ENCODE data around the gene AIP. TPM values are rescaled to one million over a fixed set of nuclear protein-coding genes. Genes with fewer than 3 reads are reported as not detected.

Gene AIP
- total and polyA plus RNA-seq, 2 donors (not counting 3 experiments of a cell fraction or from before 2014, with no cell fraction given): 46.3 to 114 TPM

DNA sequence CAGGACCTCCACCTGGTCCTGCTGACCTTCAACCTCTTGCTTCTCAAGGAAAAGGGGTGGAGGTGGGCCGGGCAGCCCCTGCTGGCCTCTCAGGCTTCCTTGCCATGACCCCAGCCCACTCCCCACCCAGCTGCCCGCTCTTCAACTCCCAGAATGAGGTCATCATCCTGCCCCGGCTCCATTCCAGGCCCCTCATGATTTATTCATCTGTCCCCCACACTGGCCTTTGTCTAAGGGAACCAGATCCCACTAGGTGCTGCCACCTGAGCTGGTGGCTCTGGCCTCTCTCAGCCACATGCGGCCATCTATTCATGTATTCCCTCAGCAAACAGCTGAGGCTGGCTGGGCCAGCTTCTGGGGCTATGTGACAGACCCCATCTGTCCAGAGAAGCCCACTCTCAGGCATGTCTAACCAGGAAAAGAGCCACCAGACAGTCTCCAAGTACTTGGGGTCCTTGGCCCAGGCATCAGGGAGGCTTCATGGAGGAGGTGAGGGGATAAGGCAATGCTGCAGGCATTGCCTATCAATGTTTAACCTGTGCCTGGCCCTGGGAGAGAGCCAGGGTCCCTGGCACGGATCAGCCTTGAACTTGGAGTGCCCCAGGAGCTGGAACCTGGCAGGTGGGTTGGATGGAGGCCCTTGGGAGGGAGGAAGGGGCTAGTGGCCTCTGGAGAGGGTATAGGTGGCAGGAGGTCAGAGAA, 42.6 kb downstream of the AIP start:
- ChIA-PET CTCF (no interaction called here), POLR2A (no interaction called here)
- no peak overlapping the region for H3K4me3 ChIP-seq (replicated peaks in 1 of 3; ENCODE audit: insufficient read depth in 1 of 3, low read depth in 1 of 3, low read length in 3 of 3)
- peaks cover 0 to 2% of the 10 kb centered on the region in 2 experiments for H3K27me3 ChIP-seq (ENCODE audit: control insufficient read depth in 2 of 2, insufficient read depth in 2 of 2, low read length in 2 of 2)
- H3K4me2 ChIP-seq (ENCODE audit: insufficient read depth, low read length): no peak overlapping the region
- no peaks in the 10 kb centered on the region for H3K4me1 ChIP-seq (ENCODE audit: control insufficient read depth, extremely low read depth, insufficient read depth, low read length)
- no peak for TF ChIP-seq EZH2 (IDR thresholded peaks at IDR 0.05; ENCODE audit: borderline replicate concordance, low read depth, low read length, severe bottlenecking)
- TF ChIP-seq POLR2AphosphoS5 (IDR thresholded peaks at IDR 0.05; ENCODE audit: insufficient read depth, low read depth, low read length): no peak
- TF ChIP-seq, protein P1, sequence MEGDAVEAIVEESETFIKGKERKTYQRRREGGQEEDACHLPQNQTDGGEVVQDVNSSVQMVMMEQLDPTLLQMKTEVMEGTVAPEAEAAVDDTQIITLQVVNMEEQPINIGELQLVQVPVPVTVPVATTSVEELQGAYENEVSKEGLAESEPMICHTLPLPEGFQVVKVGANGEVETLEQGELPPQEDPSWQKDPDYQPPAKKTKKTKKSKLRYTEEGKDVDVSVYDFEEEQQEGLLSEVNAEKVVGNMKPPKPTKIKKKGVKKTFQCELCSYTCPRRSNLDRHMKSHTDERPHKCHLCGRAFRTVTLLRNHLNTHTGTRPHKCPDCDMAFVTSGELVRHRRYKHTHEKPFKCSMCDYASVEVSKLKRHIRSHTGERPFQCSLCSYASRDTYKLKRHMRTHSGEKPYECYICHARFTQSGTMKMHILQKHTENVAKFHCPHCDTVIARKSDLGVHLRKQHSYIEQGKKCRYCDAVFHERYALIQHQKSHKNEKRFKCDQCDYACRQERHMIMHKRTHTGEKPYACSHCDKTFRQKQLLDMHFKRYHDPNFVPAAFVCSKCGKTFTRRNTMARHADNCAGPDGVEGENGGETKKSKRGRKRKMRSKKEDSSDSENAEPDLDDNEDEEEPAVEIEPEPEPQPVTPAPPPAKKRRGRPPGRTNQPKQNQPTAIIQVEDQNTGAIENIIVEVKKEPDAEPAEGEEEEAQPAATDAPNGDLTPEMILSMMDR (IDR thresholded peaks at IDR 0.05; ENCODE audit: extremely low read depth in 1 of 2, insufficient read depth in 1 of 2, low read depth in 1 of 2, low read length in 2 of 2): no peak
- TF ChIP-seq, protein P2, sequence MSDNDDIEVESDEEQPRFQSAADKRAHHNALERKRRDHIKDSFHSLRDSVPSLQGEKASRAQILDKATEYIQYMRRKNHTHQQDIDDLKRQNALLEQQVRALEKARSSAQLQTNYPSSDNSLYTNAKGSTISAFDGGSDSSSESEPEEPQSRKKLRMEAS (IDR thresholded peaks at IDR 0.05; ENCODE audit: insufficient read depth, insufficient read length): no peak
- TF ChIP-seq MYC (IDR thresholded peaks at IDR 0.05; ENCODE audit: low read depth, low read length): no peak
- TF ChIP-seq FOS (IDR thresholded peaks at IDR 0.05; ENCODE audit: borderline replicate concordance, insufficient read depth, low read length): no peak
- no peak for TF ChIP-seq JUN (IDR thresholded peaks at IDR 0.05; ENCODE audit: borderline replicate concordance, insufficient read depth, insufficient read length, low read depth)
- no peak for TF ChIP-seq POLR2A (IDR thresholded peaks at IDR 0.05; ENCODE audit: low read depth, low read length)
- no peak for TF ChIP-seq GATA2 (IDR thresholded peaks at IDR 0.05; ENCODE audit: insufficient read depth, insufficient read length, low read depth, low read length)
- BruUV-seq (replicated peaks): no TSS peak
- no peaks in the 10 kb centered on the region for H3K36me3 ChIP-seq (ENCODE audit: control insufficient read depth in 2 of 2, extremely low read depth in 1 of 2, insufficient read depth in 2 of 2, low read length in 2 of 2)
- dilution Hi-C loops (cut with MboI; ENCODE audit: extremely low pct_ligation_motif_present, low sequenced_read_pairs) (no loop called here), intact Hi-C loops (cut with micrococcal nuclease) (no loop called here)
- H2AFZ ChIP-seq (ENCODE audit: low read depth, low read length): no peak overlapping the region
- no peaks in the 10 kb centered on the region for H4K20me1 ChIP-seq (replicated peaks; ENCODE audit: control insufficient read depth, extremely low read depth, insufficient read depth, low read length)
- DNase-seq (ENCODE audit: low read depth, low spot score) (no peak), FAIRE-seq (no peak)
- no peaks in the 10 kb centered on the region for H3K79me2 ChIP-seq (ENCODE audit: control insufficient read depth, insufficient read depth, low read length)
- H3K27ac ChIP-seq (ENCODE audit: insufficient read depth, low read depth, low read length): no peak overlapping the region
- H3K9me1 ChIP-seq (replicated peaks; ENCODE audit: control insufficient read depth, extremely low read depth, insufficient read depth, low read length): no peaks in the 10 kb centered on the region
- no peak overlapping the region for H3K9ac ChIP-seq (replicated peaks; ENCODE audit: extremely low read depth, insufficient read depth, low read length)
- H3K9me3 ChIP-seq (replicated peaks; ENCODE audit: control insufficient read depth, insufficient read depth, low read length): no peaks in the 10 kb centered on the region

All from endothelial cell of umbilical vein (primary cell).